Esophagus muscularis mucosa (tissue), 4 donors: Measurements from ENCODE around the gene TMEM150C. TPM values are rescaled to one million over a fixed set of nuclear protein-coding genes. Genes with fewer than 3 reads are reported as not detected.

ENCODE experiments used
- DNase-seq: peaks from one replicate; pipeline ENCODE4 v3.0.0-alpha.2; 2017; ENCODE audit errors: extremely low spot score
- H3K27ac ChIP-seq, 4 donors: fragments of 200-600 bp; sonication (generic); replicated peaks in 1 of 4; 1 replicate in 3 of 4; 2 replicates in 1 of 4; pipeline ENCODE4 v1.5.1; 2016 to 2019; ENCODE audit warnings: mild to moderate bottlenecking in 1 of 4
- H3K27me3 ChIP-seq, 4 donors: fragments of 200-600 bp; sonication (generic); one replicate each; pipeline versions ENCODE4 v1.5.1 to v1.6.0; 2016 to 2019
- H3K36me3 ChIP-seq, 4 donors: fragments of 200-600 bp; sonication (generic); one replicate each; pipeline ENCODE4 v1.5.1; 2016 to 2019
- H3K4me1 ChIP-seq, 4 donors: fragments of 200-600 bp; sonication (generic); one replicate each; pipeline ENCODE4 v1.5.1; 2016 to 2019
- H3K4me3 ChIP-seq, 4 donors: fragments of 200-600 bp; sonication (generic); 1 replicate in 2 of 4; 2 replicates in 2 of 4; pipeline ENCODE4 v1.5.1; 2016 to 2019; ENCODE audit warnings: mild to moderate bottlenecking in 4 of 4, moderate library complexity in 1 of 4
- H3K9me3 ChIP-seq, 4 donors: fragments of 200-600 bp; sonication (generic); 1 replicate in 3 of 4; 2 replicates in 1 of 4; pipeline ENCODE4 v1.5.1; 2016 to 2019
- EP300 ChIP-seq: sonication (generic); formaldehyde crosslinking; IDR thresholded peaks from one replicate; pipeline ENCODE4 v1.6.1; 2017; ENCODE audit warnings: antibody characterized with exemption
- POLR2A ChIP-seq: fragments of 450-650 bp; IDR thresholded peaks from one replicate; pipeline ENCODE4 v1.6.1; 2017; ENCODE audit warnings: antibody characterized with exemption, moderate library complexity, mild to moderate bottlenecking, low read depth
- POLR2AphosphoS5 ChIP-seq, 2 donors: sonication (generic); formaldehyde crosslinking; IDR thresholded peaks; one replicate each; pipeline ENCODE4 v1.6.1; 2017; ENCODE audit warnings: antibody characterized with exemption in 2 of 2
- WGBS: methylation state at CpG from one replicate; pipeline ENCODE4 v1.1.5; 2018; 5-methylcytosine and 5-hydroxymethylcytosine counted together
- intact Hi-C: fragments of 100-400 bp; cut with DNase I; formaldehyde crosslinking; loops from one replicate; pipeline ENCODE4 v1.15.1; 2023
- total RNA-seq, 4 donors: library from RNA; depleted of rRNA; stranded (reverse); fragments of >200 nt; gene quantifications; one replicate each; pipeline versions ENCODE4 v1.1.0 to v1.2.1, GENCODE V29; 2016
- TF ChIP-seq, protein P1 (sequence below), 3 experiments: fragments of 200-600 bp in 2 of 3; fragments of 450-650 bp in 1 of 3; sonication (generic) in 2 of 3; IDR thresholded peaks; one replicate each; pipeline ENCODE4 v1.5.1; 2017 to 2019; ENCODE audit warnings: antibody characterized with exemption in 3 of 3, mild to moderate bottlenecking in 2 of 3, moderate library complexity in 1 of 3

The TMEM150C gene
- total RNA-seq, 4 donors from 2014 or later, result 3.3 to 8.3 (median 5.6) TPM

DNA sequence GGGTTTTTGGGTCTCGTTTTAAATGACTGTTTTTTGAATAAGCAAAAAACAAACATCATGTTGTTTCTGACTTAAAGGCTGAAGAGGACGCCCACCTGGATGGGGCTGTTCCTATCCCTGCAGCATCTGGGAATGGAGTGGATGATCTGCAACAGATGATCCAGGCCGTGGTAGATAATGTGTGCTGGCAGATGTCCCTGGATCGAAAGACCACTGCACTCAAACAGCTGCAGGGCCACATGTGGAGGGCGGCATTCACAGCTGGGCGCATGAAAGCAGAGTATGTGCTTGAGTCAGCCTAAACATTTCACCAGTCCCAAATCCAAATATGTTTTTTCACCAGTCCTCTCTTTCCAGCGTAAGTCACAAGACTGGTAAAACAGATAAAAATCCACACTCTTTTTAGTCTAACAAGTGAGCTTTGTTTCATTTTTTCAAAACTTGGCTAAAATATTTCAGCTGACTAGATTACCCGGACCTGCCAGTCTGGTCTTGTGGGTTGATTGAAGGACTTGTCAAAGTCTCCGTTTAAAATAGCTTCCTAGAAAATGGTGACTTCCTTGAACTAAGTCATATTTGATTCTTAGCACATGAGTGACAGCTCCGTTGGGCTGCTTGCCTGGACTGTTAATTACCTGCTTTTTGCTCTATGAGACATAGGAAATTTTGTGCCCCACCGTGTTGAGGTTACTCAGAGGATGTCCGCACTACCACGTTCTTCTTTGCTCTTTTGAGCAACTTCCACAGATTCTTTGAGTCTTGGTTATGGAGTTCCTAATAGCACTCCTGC is 110.6 kb downstream of the TMEM150C start:
- Histone ChIP-seq H3K27me3 (no peaks in the 10 kb centered on the region), H3K4me1 (no peaks in the 10 kb centered on the region), H3K4me3 (no peak overlapping the region), H3K27ac (no peak overlapping the region), H3K9me3 (no peaks in the 10 kb centered on the region), H3K36me3 (peaks cover 16 to 76% (median 55%) of the 10 kb centered on the region in 4 donors)
- DNase-seq, result no peak
- 87% methylated on average over 13 of the region's 13 CpGs for WGBS
- intact Hi-C loops, result no loop called here
- no peak for TF ChIP-seq POLR2AphosphoS5 (IDR thresholded peaks at IDR 0.05)
- no peak for TF ChIP-seq POLR2A
- TF ChIP-seq, protein P1, sequence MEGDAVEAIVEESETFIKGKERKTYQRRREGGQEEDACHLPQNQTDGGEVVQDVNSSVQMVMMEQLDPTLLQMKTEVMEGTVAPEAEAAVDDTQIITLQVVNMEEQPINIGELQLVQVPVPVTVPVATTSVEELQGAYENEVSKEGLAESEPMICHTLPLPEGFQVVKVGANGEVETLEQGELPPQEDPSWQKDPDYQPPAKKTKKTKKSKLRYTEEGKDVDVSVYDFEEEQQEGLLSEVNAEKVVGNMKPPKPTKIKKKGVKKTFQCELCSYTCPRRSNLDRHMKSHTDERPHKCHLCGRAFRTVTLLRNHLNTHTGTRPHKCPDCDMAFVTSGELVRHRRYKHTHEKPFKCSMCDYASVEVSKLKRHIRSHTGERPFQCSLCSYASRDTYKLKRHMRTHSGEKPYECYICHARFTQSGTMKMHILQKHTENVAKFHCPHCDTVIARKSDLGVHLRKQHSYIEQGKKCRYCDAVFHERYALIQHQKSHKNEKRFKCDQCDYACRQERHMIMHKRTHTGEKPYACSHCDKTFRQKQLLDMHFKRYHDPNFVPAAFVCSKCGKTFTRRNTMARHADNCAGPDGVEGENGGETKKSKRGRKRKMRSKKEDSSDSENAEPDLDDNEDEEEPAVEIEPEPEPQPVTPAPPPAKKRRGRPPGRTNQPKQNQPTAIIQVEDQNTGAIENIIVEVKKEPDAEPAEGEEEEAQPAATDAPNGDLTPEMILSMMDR (IDR thresholded peaks at IDR 0.05), result no peak
- TF ChIP-seq EP300, result no peak

DNA sequence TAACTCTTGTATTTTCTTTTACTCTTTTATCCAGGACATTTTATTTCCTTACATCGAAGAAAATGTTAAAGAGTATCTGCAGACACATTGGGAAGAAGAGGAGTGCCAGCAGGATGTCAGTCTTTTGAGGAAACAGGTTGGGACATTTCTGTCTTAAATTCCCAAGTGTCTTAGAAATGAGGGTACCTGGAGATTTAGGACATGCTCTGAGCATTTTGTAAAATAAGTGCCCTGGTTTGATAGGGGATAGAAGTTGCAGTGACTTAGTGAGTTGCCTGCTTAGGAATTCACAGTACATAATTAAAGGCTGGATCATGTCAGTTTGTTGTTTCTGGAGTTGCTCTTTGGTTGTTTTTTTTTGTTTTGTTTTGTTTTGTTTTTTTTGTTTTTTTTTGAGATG is 113.9 kb downstream of the TMEM150C start:
- Histone ChIP-seq H3K36me3 (peaks cover 16 to 50% (median 36%) of the 10 kb centered on the region in 4 donors), H3K4me3 (no peak overlapping the region), H3K9me3 (no peaks in the 10 kb centered on the region), H3K4me1 (no peaks in the 10 kb centered on the region), H3K27me3 (no peaks in the 10 kb centered on the region), H3K27ac (no peak overlapping the region)
- no peak for DNase-seq
- WGBS, result 100% methylated on average over 1 of the region's 1 CpG
- TF ChIP-seq POLR2A, result no peak
- TF ChIP-seq, protein P1 (IDR thresholded peaks at IDR 0.05), result no peak
- no peak for TF ChIP-seq POLR2AphosphoS5 (IDR thresholded peaks at IDR 0.05)
- no peak for TF ChIP-seq EP300
- intact Hi-C loops, result no loop called here

DNA sequence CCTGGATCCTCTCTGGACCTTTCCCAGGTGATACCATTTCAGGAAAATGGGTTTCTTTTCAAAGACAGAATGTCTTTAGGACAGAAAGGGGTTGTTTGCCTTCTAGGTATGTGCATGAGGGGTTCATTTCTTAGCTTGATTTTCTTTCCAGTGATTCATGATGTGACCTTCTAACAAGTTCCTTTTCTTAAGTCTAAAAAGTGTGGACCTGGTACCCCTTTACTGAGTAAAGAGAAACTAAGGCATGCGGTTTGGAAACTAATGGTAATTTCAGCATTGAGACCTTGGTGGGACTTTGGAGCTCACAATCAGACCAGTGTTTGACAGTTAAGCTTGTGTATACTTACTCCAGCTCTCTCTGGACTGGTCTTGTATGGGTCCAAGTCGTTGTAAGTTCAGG is 122.7 kb downstream of the TMEM150C start:
- intact Hi-C loops, result no loop called here
- TF ChIP-seq EP300, result no peak
- TF ChIP-seq, protein P1 (IDR thresholded peaks at IDR 0.05), result no peak
- TF ChIP-seq POLR2AphosphoS5 (IDR thresholded peaks at IDR 0.05), result no peak
- TF ChIP-seq POLR2A, result no peak
- WGBS, result 97% methylated on average over 2 of the region's 2 CpGs
- Histone ChIP-seq H3K4me3 (no peak overlapping the region), H3K27ac (no peak overlapping the region), H3K9me3 (no peaks in the 10 kb centered on the region), H3K4me1 (peaks cover 0 to 10% (median 3%) of the 10 kb centered on the region in 4 donors), H3K27me3 (no peaks in the 10 kb centered on the region), H3K36me3 (peaks cover 0 to 5% (median 0%) of the 10 kb centered on the region in 4 donors)
- no peak for DNase-seq

DNA sequence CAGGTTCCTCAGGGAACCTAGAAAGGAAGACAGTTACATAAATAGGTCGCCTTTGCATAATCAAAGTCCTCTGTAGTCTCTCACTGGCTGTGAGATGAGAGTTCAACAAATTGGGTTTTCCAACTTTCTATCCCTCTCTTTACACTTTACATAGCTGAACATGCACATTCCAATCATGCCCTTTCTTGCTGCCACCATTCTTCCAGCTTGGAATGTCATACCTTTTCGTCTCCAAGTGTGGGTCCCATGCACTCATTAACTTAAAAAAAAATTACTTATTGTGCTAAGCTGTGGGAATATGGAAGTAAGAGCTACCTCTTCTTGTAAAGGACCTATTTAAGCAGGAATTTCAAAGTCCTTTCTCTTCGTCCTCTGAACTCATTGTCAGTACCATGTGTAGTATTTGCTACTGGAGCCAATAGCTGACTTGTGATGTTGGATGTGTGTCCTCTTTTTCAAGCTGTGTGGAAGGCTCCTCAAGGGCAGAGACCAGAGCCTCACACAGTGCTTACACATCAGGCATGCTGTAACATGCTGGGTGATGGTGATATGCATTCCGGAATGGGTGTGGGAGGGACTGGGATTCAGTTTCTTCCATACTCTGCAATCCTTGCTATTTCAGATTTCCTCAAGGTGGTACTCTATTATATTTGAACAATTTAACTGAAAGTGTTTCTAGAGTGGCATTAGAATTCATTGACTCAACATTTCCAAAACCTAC is 124.3 kb downstream of the TMEM150C start:
- Histone ChIP-seq H3K27ac (no peak overlapping the region), H3K36me3 (peaks cover 0 to 5% (median 0%) of the 10 kb centered on the region in 4 donors), H3K9me3 (no peaks in the 10 kb centered on the region), H3K4me3 (no peak overlapping the region), H3K27me3 (no peaks in the 10 kb centered on the region), H3K4me1 (peaks cover 0 to 17% (median 10%) of the 10 kb centered on the region in 4 donors)
- intact Hi-C loops, result no loop called here
- TF ChIP-seq POLR2A (no peak), EP300 (no peak), POLR2AphosphoS5 (IDR thresholded peaks at IDR 0.05) (no peak)
- TF ChIP-seq, protein P1 (IDR thresholded peaks at IDR 0.05), result no peak
- DNase-seq, result no peak
- 88% methylated on average over 4 of the region's 4 CpGs for WGBS
